Measurements from ENCODE around the gene CLIP1.

DNA sequence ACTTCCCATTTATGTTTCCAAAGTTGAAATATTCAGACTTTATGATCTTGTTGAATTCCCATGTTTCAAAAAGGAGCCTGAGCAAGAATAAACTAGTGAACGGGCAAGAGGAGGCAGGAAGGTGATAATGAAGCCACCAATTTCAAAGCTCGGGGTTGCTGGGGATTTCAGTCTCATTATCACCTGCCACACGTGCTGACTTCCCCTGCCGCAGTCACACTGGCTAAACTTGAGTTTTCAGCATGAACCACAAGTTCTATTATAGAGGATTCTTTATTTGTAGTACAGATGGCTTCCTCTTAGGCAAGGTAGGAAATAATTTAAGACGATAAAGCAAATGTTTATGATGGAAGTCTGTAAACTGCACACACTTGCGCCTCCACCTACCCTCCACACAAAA, 178.5 kb downstream of the CLIP1 start:
- TF ChIP-seq POLR2AphosphoS5 (IDR thresholded peaks at IDR 0.05; ENCODE audit: low read depth) = no peak
- TF ChIP-seq CTCF (IDR thresholded peaks at IDR 0.05; ENCODE audit: insufficient read depth, low read length) = no peak
- TF ChIP-seq GABPA (IDR thresholded peaks at IDR 0.05; ENCODE audit: low read depth) = no peak
